ENCODE results near the gene PLEKHA8.

PLEKHA8 gene

DNA sequence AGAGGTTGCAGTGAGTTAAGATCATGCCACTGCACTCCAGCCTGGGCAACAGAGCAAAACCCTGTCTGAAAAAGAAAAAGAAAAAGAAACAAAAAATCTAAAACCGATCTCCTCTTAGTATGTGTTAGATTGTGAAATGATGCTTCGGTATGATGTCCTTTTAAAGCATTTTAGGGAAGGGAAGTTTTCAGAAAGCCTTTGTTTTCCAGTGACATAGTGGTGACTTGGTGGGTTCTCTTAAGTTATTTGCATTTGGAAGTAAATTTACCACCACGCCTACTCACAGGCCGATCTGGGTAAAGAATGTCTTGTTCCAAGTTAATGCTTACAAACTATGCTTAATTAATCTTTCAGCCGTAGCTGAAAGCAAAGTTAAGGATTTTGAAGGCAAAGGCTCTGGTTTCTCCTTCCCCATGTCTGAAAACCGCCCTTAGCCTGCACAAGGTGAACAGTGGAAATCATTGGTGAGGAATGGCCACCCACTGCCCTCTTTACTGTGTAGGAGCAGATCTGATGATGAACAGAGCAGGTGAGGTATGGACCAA, 117.3 kb downstream of the PLEKHA8 start:
- Histone ChIP-seq H3K4me1 (ENCODE audit: control insufficient read depth, insufficient read depth, low read length) (peaks cover 17% of the 10 kb centered on the region), H3K27ac (ENCODE audit: low read depth, low read length) (no peak overlapping the region), H3K9ac (ENCODE audit: low read length) (no peak overlapping the region)

DNA sequence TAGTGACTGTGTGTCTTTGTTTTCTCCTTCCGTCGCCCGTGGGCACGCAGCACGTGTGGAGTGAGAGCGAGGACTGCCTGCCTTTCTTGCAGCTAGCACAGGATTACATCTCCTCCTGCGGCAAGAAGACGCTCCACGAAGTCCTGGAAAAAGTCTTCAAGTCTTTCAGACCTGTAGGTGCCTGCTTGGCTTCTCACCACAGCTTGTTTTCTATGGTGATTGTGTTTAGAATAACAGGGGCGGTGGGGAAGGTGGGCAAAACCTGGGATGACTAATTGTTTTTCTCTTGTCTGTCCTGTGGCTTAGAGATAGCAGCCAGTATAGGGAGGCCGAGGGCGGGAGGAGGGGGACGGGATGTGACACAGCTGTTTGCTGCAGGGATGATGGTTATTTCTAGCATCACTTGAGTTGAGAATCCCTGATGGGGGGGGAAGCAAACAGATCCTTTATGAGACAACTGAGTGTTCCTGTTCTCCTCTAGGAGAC, 118.0 kb downstream of the PLEKHA8 start:
- H3K27ac ChIP-seq (ENCODE audit: low read depth, low read length) = no peak overlapping the region

More for the DNA sequence above, 117.3 kb downstream of the PLEKHA8 start:
- Histone ChIP-seq H3K9me3 (ENCODE audit: control insufficient read depth, insufficient read depth, low read depth, low read length) (no peaks in the 10 kb centered on the region), H3K27me3 (ENCODE audit: control insufficient read depth, insufficient read depth, low read length) (no peaks in the 10 kb centered on the region), H3K36me3 (ENCODE audit: control insufficient read depth, insufficient read depth, low read length) (no peaks in the 10 kb centered on the region), H3K4me3 (ENCODE audit: low read depth, low read length) (no peak overlapping the region)

DNA sequence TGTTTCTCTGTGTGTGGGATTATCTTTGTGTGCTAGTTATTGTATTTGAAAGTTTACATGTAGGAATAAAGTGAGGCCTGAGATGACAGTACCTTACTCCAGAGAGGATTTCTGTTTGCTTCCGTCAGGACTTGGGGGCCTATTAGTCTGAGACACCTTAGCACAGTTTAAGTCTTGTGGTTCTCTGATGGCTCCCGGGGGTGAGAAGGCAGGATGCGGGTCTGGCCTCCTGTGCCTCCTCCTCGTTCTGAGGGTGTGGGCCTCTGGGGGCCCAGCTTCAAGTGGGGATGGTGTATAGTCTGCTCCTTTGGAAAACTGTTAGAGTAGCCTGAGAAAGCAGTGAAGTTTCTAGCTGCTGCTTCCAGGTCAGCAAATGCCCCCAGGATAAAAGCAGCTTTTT, 119.0 kb downstream of the PLEKHA8 start:
- Histone ChIP-seq H3K9ac (ENCODE audit: low read length) (no peak overlapping the region), H3K4me1 (ENCODE audit: control insufficient read depth, insufficient read depth, low read length) (peaks cover 17% of the 10 kb centered on the region), H3K4me3 (ENCODE audit: low read depth, low read length) (no peak overlapping the region)

More for the DNA sequence above, 118.0 kb downstream of the PLEKHA8 start:
- H3K27me3 ChIP-seq (ENCODE audit: control insufficient read depth, insufficient read depth, low read length) = no peaks in the 10 kb centered on the region
- H3K9me3 ChIP-seq (ENCODE audit: control insufficient read depth, insufficient read depth, low read depth, low read length) = no peaks in the 10 kb centered on the region
- H3K9ac ChIP-seq (ENCODE audit: low read length) = no peak overlapping the region
- no peak overlapping the region for H3K4me3 ChIP-seq (ENCODE audit: low read depth, low read length)
- 0 out of 2 replicates have a peak, but pooled peaks cover 2% of the 10 kb centered on the region for H3K36me3 ChIP-seq (ENCODE audit: control insufficient read depth, insufficient read depth, low read length)
- H3K4me1 ChIP-seq (ENCODE audit: control insufficient read depth, insufficient read depth, low read length) = peaks cover 17% of the 10 kb centered on the region

GRCh38 chr7:30147785-30148184, 119.6 kb downstream of the PLEKHA8 start:
- no peak overlapping the region for H3K27ac ChIP-seq (ENCODE audit: low read depth, low read length)
- H3K4me3 ChIP-seq (ENCODE audit: low read depth, low read length) = no peak overlapping the region
- H3K36me3 ChIP-seq (ENCODE audit: control insufficient read depth, insufficient read depth, low read length) = 0 out of 2 replicates have a peak, but pooled peaks cover 3% of the 10 kb centered on the region
- no peaks in the 10 kb centered on the region for H3K9me3 ChIP-seq (ENCODE audit: control insufficient read depth, insufficient read depth, low read depth, low read length)
- no peak overlapping the region for H3K9ac ChIP-seq (ENCODE audit: low read length)
- H3K27me3 ChIP-seq (ENCODE audit: control insufficient read depth, insufficient read depth, low read length) = no peaks in the 10 kb centered on the region
- H3K4me1 ChIP-seq (ENCODE audit: control insufficient read depth, insufficient read depth, low read length) = peaks cover 17% of the 10 kb centered on the region

More for the DNA sequence above, 119.0 kb downstream of the PLEKHA8 start:
- 0 out of 2 replicates have a peak, but pooled peaks cover 3% of the 10 kb centered on the region for H3K36me3 ChIP-seq (ENCODE audit: control insufficient read depth, insufficient read depth, low read length)
- no peaks in the 10 kb centered on the region for H3K9me3 ChIP-seq (ENCODE audit: control insufficient read depth, insufficient read depth, low read depth, low read length)
- no peaks in the 10 kb centered on the region for H3K27me3 ChIP-seq (ENCODE audit: control insufficient read depth, insufficient read depth, low read length)
- H3K27ac ChIP-seq (ENCODE audit: low read depth, low read length) = no peak overlapping the region

DNA sequence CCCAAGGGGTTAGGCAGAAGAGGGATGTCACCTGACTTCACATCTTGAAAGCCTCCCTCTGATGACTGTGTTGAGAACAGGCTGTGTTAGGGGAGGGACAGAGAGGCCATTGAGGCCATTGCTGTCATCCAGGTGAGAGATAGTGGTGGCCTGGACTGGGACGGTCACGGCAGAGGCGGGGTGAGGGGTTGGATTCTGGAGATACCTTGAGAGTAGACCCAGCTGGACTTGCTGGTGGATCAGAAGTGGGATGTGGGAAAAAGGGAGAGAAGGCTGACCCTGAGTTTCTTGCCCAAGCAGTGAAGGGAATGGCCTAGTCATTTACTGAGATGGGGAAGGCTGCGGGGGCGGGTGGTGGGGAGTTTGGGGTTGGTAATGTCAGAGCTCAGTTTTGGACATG, 120.2 kb downstream of the PLEKHA8 start:
- H3K27ac ChIP-seq (ENCODE audit: low read depth, low read length) = no peak overlapping the region
- no peak overlapping the region for H3K9ac ChIP-seq (ENCODE audit: low read length)
- no peaks in the 10 kb centered on the region for H3K27me3 ChIP-seq (ENCODE audit: control insufficient read depth, insufficient read depth, low read length)
- H3K9me3 ChIP-seq (ENCODE audit: control insufficient read depth, insufficient read depth, low read depth, low read length) = no peaks in the 10 kb centered on the region
- H3K36me3 ChIP-seq (ENCODE audit: control insufficient read depth, insufficient read depth, low read length) = 0 out of 2 replicates have a peak, but pooled peaks cover 3% of the 10 kb centered on the region
- H3K4me1 ChIP-seq (ENCODE audit: control insufficient read depth, insufficient read depth, low read length) = peaks cover 17% of the 10 kb centered on the region
- H3K4me3 ChIP-seq (ENCODE audit: low read depth, low read length) = no peak overlapping the region

DNA sequence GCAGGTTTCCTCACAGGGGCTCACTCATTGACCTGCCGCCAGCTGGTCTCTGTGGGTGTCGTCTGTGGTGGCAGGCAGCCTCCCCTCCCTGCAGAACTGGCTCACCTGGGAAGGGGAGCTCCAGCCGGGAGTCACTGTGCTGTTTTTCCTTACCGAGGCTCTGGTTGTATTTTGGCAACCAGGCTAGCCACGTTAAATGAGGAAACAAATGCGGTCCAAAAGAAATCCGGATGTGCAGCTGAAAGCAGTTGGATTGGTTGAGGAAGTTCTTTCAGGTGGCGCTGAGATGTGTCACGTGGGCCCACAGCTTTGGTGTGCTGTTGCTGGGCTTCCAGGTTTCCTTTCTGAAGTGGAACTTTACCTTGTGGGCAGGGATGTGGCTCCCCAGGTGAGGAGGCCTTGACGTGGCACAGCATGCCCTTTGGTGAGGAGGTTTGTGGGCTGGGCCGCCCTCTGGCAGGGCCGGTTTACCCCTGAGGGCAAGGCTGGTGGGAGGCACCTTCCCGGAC, 120.8 kb downstream of the PLEKHA8 start:
- H3K27me3 ChIP-seq (ENCODE audit: control insufficient read depth, insufficient read depth, low read length) = no peaks in the 10 kb centered on the region
- 0 out of 2 replicates have a peak, but pooled peaks cover 3% of the 10 kb centered on the region for H3K36me3 ChIP-seq (ENCODE audit: control insufficient read depth, insufficient read depth, low read length)
- H3K4me3 ChIP-seq (ENCODE audit: low read depth, low read length) = no peak overlapping the region
- H3K4me1 ChIP-seq (ENCODE audit: control insufficient read depth, insufficient read depth, low read length) = peaks cover 17% of the 10 kb centered on the region
- H3K27ac ChIP-seq (ENCODE audit: low read depth, low read length) = no peak overlapping the region
- H3K9ac ChIP-seq (ENCODE audit: low read length) = no peak overlapping the region
- H3K9me3 ChIP-seq (ENCODE audit: control insufficient read depth, insufficient read depth, low read depth, low read length) = no peaks in the 10 kb centered on the region

- Histone ChIP-seq H3K4me3 (ENCODE audit: low read depth, low read length) (no peak overlapping the region), H3K9ac (ENCODE audit: low read length) (no peak overlapping the region), H3K9me3 (ENCODE audit: control insufficient read depth, insufficient read depth, low read depth, low read length) (no peaks in the 10 kb centered on the region), H3K36me3 (ENCODE audit: control insufficient read depth, insufficient read depth, low read length) (0 out of 2 replicates have a peak, but pooled peaks cover 3% of the 10 kb centered on the region), H3K27ac (ENCODE audit: low read depth, low read length) (no peak overlapping the region), H3K27me3 (ENCODE audit: control insufficient read depth, insufficient read depth, low read length) (no peaks in the 10 kb centered on the region), H3K4me1 (ENCODE audit: control insufficient read depth, insufficient read depth, low read length) (peaks cover 17% of the 10 kb centered on the region)
Measured at GRCh38 chr7:30149640-30150272, 121.5 kb downstream of the PLEKHA8 start.

GRCh38 chr7:30150711-30151110, 122.5 kb downstream of the PLEKHA8 start:
- Histone ChIP-seq H3K9me3 (ENCODE audit: control insufficient read depth, insufficient read depth, low read depth, low read length) (no peaks in the 10 kb centered on the region), H3K27me3 (ENCODE audit: control insufficient read depth, insufficient read depth, low read length) (no peaks in the 10 kb centered on the region), H3K27ac (ENCODE audit: low read depth, low read length) (no peak overlapping the region), H3K9ac (ENCODE audit: low read length) (no peak overlapping the region), H3K4me1 (ENCODE audit: control insufficient read depth, insufficient read depth, low read length) (peaks cover 21% of the 10 kb centered on the region), H3K36me3 (ENCODE audit: control insufficient read depth, insufficient read depth, low read length) (0 out of 2 replicates have a peak, but pooled peaks cover 3% of the 10 kb centered on the region), H3K4me3 (ENCODE audit: low read depth, low read length) (no peak overlapping the region)

DNA sequence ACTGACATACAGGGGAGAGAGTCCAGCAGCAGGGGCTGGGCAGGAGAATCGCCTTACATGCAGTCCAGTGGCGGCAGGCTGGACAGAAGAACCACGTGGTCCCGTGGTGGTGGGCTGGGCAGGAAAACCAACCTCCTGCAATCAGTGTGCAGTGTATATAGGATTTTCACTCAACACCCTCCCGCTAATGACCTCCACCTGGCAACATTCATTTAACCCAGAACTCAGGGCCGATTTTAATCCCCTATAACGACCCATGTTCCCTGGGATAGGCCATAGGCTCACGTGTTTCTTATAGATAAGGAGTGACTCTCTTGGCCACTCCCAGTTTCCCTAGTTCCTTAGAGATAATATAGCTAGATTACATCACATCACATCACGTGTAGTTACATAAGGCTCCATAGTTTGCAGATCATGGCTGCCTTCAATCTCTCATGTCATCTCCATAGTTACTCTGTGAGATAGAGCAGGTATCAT, 125.9 kb downstream of the PLEKHA8 start:
- no peaks in the 10 kb centered on the region for H3K9me3 ChIP-seq (ENCODE audit: control insufficient read depth, insufficient read depth, low read depth, low read length)
- H3K27me3 ChIP-seq (ENCODE audit: control insufficient read depth, insufficient read depth, low read length) = no peaks in the 10 kb centered on the region
- no peak overlapping the region for H3K4me3 ChIP-seq (ENCODE audit: low read depth, low read length)
- H3K4me1 ChIP-seq (ENCODE audit: control insufficient read depth, insufficient read depth, low read length) = peaks cover 17% of the 10 kb centered on the region; the same call in 1 of the 2 replicates
- H3K27ac ChIP-seq (ENCODE audit: low read depth, low read length) = no peak overlapping the region
- H3K9ac ChIP-seq (ENCODE audit: low read length) = no peak overlapping the region
- 0 out of 2 replicates have a peak, but pooled peaks cover 3% of the 10 kb centered on the region for H3K36me3 ChIP-seq (ENCODE audit: control insufficient read depth, insufficient read depth, low read length)

- H3K4me1 ChIP-seq (ENCODE audit: control insufficient read depth, insufficient read depth, low read length) = peaks cover 26% of the 10 kb centered on the region
- no peak overlapping the region for H3K27ac ChIP-seq (ENCODE audit: low read depth, low read length)
- H3K4me3 ChIP-seq (ENCODE audit: low read depth, low read length) = no peak overlapping the region
- H3K9ac ChIP-seq (ENCODE audit: low read length) = no peak overlapping the region
- H3K27me3 ChIP-seq (ENCODE audit: control insufficient read depth, insufficient read depth, low read length) = no peaks in the 10 kb centered on the region
- no peaks in the 10 kb centered on the region for H3K9me3 ChIP-seq (ENCODE audit: control insufficient read depth, insufficient read depth, low read depth, low read length)
- 0 out of 2 replicates have a peak, but pooled peaks cover 3% of the 10 kb centered on the region for H3K36me3 ChIP-seq (ENCODE audit: control insufficient read depth, insufficient read depth, low read length)
Measured at GRCh38 chr7:30155481-30155880, 127.3 kb downstream of the PLEKHA8 start.

DNA sequence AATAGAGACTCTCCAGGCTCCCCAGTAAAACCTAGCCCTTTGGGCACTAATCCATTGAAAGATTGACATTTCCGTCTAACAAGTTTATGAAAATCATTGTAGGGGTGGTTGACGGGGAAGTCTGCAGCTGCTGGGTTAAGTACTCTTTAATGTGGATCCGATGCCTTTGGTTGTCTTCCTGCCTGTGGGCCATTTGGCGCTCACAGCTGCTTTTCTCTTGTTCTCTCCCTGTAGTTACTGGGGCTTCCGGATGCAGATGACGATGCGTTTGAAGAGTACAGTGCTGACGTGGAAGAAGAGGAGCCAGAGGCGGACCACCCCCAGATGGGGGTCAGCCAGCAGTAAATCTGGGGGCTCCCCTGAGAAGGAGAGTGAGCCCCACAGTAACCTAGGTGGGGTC, 129.0 kb downstream of the PLEKHA8 start:
- H3K27ac ChIP-seq (ENCODE audit: low read depth, low read length) = no peak overlapping the region
- no peaks in the 10 kb centered on the region for H3K27me3 ChIP-seq (ENCODE audit: control insufficient read depth, insufficient read depth, low read length)
- no peaks in the 10 kb centered on the region for H3K36me3 ChIP-seq (ENCODE audit: control insufficient read depth, insufficient read depth, low read length)
- H3K4me1 ChIP-seq (ENCODE audit: control insufficient read depth, insufficient read depth, low read length) = peaks cover 36% of the 10 kb centered on the region
- H3K9ac ChIP-seq (ENCODE audit: low read length) = no peak overlapping the region
- H3K4me3 ChIP-seq (ENCODE audit: low read depth, low read length) = no peak overlapping the region
- H3K9me3 ChIP-seq (ENCODE audit: control insufficient read depth, insufficient read depth, low read depth, low read length) = no peaks in the 10 kb centered on the region
